Fibroblast of pulmonary artery (primary cell): ENCODE results near the gene ATF1.
"Not testable (repeated sequence)": the region's sequence is repeated elsewhere in the genome, so short reads cannot be mapped to it uniquely, and the experiment has no call there.

Experiments used
- DNase-seq: peaks from one replicate; pipeline ENCODE4 v3.0.0-alpha.2; 2010; ENCODE audit warnings: low read depth
- H3K4me3 ChIP-seq: replicated peaks from 2 replicates; pipeline ENCODE4 v1.5.1; 2011; ENCODE audit warnings: low read depth, mild to moderate bottlenecking, control low read depth, low read length, moderate library complexity
- TF ChIP-seq, protein P1 (sequence below): IDR thresholded peaks from 2 replicates; pipeline ENCODE4 v1.5.1; 2011; ENCODE audit warnings: mild to moderate bottlenecking, control low read depth, low read length, inconsistent platforms; ENCODE audit errors: missing control alignments

ATF1 gene

DNA sequence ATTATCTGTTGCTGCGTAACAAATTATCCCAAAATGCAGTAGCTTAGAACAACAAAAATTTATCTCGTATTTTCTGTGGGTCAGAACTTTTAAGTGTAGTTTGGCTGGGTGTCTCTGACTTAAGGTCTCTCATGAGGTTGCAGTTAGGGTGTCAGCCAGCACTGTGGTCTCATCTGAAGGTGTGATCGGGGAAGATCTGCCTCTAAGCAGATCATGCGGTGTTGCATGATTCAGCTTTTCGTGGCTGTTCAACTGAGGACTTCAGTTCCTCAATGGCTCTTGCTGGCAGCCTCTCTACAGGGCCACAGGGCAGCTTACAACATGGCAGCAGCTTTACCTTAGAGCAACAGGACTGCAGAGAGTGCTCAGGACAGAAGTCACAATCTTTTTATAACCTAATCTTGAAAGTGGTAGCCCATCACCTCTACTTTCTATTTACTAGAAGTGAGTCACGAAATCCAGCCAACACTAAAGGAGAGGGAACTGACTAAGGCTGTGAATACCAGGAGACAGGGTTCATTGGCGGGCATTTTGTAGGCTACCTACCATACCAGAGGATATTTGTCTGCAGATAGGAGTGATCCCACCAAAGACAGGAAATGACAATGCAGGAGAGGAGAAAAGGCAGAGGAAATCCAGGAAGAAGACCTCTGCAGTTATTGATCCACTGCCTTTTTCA, 77.0 kb downstream of the ATF1 start:
- no peak for DNase-seq
- H3K4me3 ChIP-seq = no peak overlapping the region
- TF ChIP-seq, protein P1, sequence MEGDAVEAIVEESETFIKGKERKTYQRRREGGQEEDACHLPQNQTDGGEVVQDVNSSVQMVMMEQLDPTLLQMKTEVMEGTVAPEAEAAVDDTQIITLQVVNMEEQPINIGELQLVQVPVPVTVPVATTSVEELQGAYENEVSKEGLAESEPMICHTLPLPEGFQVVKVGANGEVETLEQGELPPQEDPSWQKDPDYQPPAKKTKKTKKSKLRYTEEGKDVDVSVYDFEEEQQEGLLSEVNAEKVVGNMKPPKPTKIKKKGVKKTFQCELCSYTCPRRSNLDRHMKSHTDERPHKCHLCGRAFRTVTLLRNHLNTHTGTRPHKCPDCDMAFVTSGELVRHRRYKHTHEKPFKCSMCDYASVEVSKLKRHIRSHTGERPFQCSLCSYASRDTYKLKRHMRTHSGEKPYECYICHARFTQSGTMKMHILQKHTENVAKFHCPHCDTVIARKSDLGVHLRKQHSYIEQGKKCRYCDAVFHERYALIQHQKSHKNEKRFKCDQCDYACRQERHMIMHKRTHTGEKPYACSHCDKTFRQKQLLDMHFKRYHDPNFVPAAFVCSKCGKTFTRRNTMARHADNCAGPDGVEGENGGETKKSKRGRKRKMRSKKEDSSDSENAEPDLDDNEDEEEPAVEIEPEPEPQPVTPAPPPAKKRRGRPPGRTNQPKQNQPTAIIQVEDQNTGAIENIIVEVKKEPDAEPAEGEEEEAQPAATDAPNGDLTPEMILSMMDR = no peak

DNA sequence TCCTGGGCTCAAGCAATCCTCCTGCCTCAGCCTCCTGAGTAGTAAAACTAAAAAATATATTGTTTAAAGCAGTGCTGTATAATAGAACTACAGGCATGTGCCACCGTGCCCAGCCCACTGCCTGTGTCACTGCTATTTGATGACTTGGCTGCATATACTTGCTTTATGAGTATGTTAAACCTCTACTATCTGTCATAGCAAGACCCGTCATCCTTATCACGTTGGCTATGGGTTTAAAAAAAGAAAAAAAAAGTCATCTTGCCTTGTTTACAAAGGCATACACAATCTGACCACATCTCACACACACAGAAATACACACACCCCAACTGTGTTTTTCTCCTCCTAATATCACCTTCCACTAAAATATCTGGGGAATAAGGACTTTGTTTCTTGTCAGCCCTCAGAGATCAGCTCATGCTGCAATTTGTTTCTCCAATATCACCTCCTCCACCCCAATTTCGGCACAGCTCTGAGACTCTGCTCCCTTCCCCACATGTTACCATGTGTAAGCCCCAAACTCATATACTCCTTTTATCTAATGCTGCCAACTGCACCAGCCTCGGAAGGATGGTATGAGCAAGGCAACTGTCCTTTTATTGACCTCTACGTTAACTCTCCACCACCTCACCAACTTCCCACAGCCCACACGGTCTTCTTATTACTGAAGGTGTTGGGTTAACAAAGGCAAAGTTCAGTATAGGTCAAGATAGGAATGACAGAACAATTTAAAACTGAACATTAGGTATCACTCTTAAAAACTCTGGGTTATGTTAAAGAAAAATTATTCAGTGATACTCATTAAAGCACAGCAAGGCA, 78.0 kb downstream of the ATF1 start:
- DNase-seq = no peak
- no peak overlapping the region for H3K4me3 ChIP-seq
- TF ChIP-seq, protein P1 = no peak

DNA sequence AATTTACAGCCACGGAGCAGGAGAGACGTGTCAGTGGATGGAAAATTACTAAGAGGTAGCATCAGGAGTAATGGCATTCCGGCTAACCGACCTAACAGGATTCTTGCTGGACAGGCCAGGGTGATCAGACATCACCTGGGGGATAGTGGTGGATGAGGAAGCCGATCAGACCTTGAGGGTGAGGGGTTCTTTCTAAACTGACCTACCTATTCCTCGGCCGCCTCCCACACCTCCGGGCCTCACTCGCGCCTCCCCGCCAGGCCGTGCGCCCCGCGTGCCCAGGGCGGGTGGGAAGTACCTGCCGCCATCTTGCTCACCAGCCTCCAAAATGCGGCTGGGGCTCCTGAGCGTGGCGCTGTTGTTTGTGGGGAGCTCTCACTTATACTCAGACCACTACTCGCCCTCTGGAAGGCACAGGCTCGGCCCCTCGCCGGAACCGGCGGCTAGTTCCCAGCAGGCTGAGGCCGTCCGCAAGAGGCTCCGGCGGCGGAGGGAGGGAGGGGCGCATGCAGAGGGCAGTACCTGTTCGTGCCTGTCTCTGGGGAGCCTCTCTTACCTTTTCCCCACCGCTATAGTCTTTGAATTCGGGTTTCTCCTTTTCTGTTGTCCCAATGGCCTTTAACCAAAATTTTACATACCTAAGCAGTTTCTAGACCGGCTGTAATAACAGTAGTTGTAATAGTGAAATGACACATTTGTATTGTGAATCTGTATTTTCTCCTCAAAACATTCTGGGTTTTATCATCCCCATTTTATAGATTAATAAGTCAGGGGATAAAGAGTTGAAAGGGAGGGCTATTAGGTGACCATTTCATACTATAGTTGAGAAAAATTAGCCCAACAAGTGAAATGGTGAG, 79.0 kb downstream of the ATF1 start, which contains the start of gene TMPRSS12:
TMPRSS12 (plus strand) TSS at position 290 of the 857 bp plus-strand sequence; CDS start at position 329, 39 bp downstream.
- peak within 1 kb of the TSS; percentile 21 for H3K4me3 ChIP-seq
- DNase-seq = peak; percentile 10
- TF ChIP-seq, protein P1 = no peak

DNA sequence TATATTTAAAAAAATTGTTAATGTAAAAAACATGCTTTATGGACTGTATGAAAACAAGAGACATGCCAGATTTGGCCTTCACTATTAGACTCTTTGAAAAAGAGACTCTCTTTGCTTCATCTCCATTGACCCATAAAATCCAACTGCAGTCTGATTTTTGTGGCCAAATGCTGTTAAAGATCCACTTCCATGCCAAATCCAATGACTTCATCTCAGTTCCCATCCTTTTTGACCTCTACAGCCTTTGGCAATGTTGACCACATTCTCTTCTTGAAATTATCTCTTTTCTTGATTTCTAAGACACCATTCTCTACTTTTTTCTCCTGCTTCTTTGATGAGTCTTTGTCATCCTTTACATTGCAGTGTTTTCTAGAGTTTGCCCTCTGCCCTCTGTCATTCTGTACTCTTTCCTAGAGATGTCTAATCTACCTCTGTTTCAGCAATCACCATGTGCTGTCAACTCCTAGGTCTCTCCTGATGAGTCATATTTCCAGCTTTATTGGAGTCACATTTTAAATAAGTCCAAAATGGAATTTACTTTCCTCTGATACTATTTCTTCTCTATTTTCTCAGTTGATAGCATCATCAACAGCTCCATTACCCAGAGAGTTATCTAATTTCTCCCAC, 81.2 kb downstream of the ATF1 start:
- no peak for DNase-seq
- H3K4me3 ChIP-seq = no peak overlapping the region
- TF ChIP-seq, protein P1 = no peak

DNA sequence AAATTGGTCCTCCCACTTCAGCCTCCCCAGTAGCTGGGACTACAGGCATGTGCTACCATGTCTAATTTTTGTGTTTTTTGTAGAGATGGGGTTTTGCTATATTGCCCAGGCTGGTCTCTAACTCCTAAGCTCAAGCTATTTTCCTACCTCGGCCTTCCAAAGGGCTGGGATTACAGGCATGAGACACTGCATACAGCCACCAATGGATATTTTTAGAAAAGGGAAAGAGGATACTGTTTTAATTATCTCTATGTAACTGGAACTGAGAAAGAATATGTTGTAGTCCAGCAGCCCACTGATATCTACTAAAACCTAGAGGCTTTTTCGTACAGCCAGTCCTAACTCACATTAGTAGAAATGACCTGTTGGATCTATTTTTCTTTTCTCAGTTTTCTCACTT, 85.1 kb downstream of the ATF1 start:
- no peak for DNase-seq
- H3K4me3 ChIP-seq = no peak overlapping the region
- TF ChIP-seq, protein P1 = no peak

DNA sequence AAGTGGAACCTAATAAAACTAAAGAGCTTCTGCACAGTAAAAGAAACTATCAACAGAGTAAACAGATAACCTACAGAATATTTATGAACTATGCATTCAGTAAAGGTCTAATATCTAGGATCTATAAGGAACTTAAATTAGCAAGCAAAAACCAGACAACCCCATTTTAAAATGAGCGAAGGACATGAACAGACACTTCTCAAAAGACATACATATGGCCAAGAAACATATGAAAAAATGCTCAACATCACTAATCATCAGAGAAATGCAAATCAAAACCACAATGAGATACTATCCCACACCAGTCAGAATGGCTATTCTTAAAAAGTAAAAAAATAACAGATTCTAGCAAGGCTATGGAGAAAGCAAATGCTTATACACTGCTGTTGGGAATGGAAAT, 91.3 kb downstream of the ATF1 start:
- not testable (repeated sequence) for DNase-seq, H3K4me3 ChIP-seq

DNA sequence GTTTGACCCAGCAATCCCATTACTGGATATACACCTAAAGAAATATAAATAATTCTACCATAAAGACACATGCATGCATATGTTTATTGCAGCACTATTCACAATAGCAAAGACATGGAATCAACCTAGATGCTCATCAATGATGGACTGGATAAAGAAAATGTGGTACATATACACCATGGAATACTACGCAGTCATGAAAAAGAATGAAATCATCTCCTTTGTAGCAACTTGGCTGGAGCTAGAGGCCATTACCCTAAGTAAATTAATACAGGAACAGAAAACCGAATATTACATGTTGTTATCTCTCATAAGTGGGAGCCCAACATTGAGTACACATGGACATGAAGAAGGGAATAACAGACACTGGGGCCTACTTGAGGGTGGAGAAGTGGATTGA, 91.8 kb downstream of the ATF1 start:
- H3K4me3 ChIP-seq, DNase-seq: not testable (repeated sequence)
